Ishikawa (cell line): ENCODE measurements around the gene AUTS2.

Source experiments
- CEBPB ChIP-seq: IDR thresholded peaks from 2 replicates; pipeline ENCODE4 v1.6.1; 2012
- CREB1 ChIP-seq: IDR thresholded peaks from 2 replicates; pipeline ENCODE4 v1.6.1; 2012; ENCODE audit warnings: low read depth
- EGR1 ChIP-seq: IDR thresholded peaks from 2 replicates; pipeline ENCODE4 v1.6.1; 2012
- EP300 ChIP-seq: IDR thresholded peaks from 2 replicates; pipeline ENCODE4 v1.6.1; 2012; ENCODE audit warnings: borderline replicate concordance
- MAX ChIP-seq: IDR thresholded peaks from 2 replicates; pipeline ENCODE4 v1.6.1; 2012
- NFIC ChIP-seq: IDR thresholded peaks from 2 replicates; pipeline ENCODE4 v1.6.1; 2012
- RAD21 ChIP-seq: IDR thresholded peaks from 2 replicates; pipeline ENCODE4 v1.6.1; 2012; ENCODE audit warnings: low read depth
- REST ChIP-seq: IDR thresholded peaks from 2 replicates; pipeline ENCODE4 v1.6.1; 2012; ENCODE audit warnings: low read depth, mild to moderate bottlenecking
- TAF1 ChIP-seq: IDR thresholded peaks from 2 replicates; pipeline ENCODE4 v1.6.1; 2012; ENCODE audit warnings: low read depth, mild to moderate bottlenecking
- USF1 ChIP-seq: IDR thresholded peaks from 2 replicates; pipeline ENCODE4 v1.6.1; 2012
- YY1 ChIP-seq: IDR thresholded peaks from 2 replicates; pipeline ENCODE4 v1.6.1; 2012; ENCODE audit warnings: low read depth
- ZBTB7A ChIP-seq: IDR thresholded peaks from 2 replicates; pipeline ENCODE4 v1.6.1; 2012; ENCODE audit warnings: low read depth

- TF ChIP-seq MAX (no peak), USF1 (no peak), RAD21 (no peak), CREB1 (no peak), YY1 (no peak), NFIC (no peak), TAF1 (no peak), REST (no peak), EP300 (no peak), EGR1 (no peak), CEBPB (no peak), ZBTB7A (no peak)
Observed at GRCh38 chr7:70218006-70218405, 619.7 kb downstream of the AUTS2 start.
